H9 (cell line): ENCODE data around the gene CYB5R2. TPM values are rescaled to one million over a fixed set of nuclear protein-coding genes. Genes with fewer than 3 reads are reported as not detected.

Source experiments
- DNase-seq: peaks from one replicate; pipeline ENCODE4 v3.0.0-alpha.2; 2017
- H2AFZ ChIP-seq: one replicate; pipeline ENCODE4 v1.6.1; 2013; ENCODE audit warnings: mild to moderate bottlenecking, low read length, control low read depth, moderate library complexity
- H2AK5ac ChIP-seq: 2 replicates; pipeline ENCODE4 v1.6.1; 2013; ENCODE audit warnings: low read length, control low read depth, mixed read lengths; ENCODE audit not compliant: insufficient read length
- H2BK120ac ChIP-seq: one replicate; pipeline ENCODE4 v1.6.1; 2013; ENCODE audit warnings: low read depth, mild to moderate bottlenecking, low read length, control low read depth, inconsistent platforms; ENCODE audit not compliant: poor library complexity, severe bottlenecking
- H2BK12ac ChIP-seq: 2 replicates; pipeline ENCODE4 v1.6.1; 2013; ENCODE audit warnings: low read length, control low read depth, mixed read lengths, low read depth; ENCODE audit not compliant: insufficient read length
- H2BK15ac ChIP-seq: 2 replicates; pipeline ENCODE4 v1.6.1; 2013; ENCODE audit warnings: low read depth, low read length, control low read depth
- H2BK20ac ChIP-seq: one replicate; pipeline ENCODE4 v1.6.1; 2013; ENCODE audit warnings: low read depth, mild to moderate bottlenecking, low read length, control low read depth, inconsistent platforms; ENCODE audit not compliant: poor library complexity, severe bottlenecking
- H2BK5ac ChIP-seq: 2 replicates; pipeline ENCODE4 v1.6.1; 2013; ENCODE audit warnings: low read length, control low read depth, mixed read lengths; ENCODE audit not compliant: insufficient read length
- H3K14ac ChIP-seq: 2 replicates; pipeline ENCODE4 v1.6.1; 2013; ENCODE audit warnings: low read length, control low read depth; ENCODE audit not compliant: insufficient read depth
- H3K18ac ChIP-seq: 2 replicates; pipeline ENCODE4 v1.6.1; 2013; ENCODE audit warnings: low read depth, mild to moderate bottlenecking, mixed read lengths, low read length, control low read depth; ENCODE audit not compliant: insufficient read length
- H3K23ac ChIP-seq: 2 replicates; pipeline ENCODE4 v1.6.1; 2013; ENCODE audit warnings: low read length, control low read depth, mixed read lengths, low read depth; ENCODE audit not compliant: insufficient read length
- H3K23me2 ChIP-seq: 2 replicates; pipeline ENCODE4 v1.6.1; 2013; ENCODE audit warnings: low read depth, mild to moderate bottlenecking, mixed read lengths, low read length, control low read depth; ENCODE audit not compliant: insufficient read length, poor library complexity, severe bottlenecking
- H3K27ac ChIP-seq: 2 replicates; pipeline ENCODE4 v1.5.1; 2013; ENCODE audit warnings: low read length, control low read depth, mixed read lengths, low read depth; ENCODE audit not compliant: insufficient read length
- H3K27me3 ChIP-seq: 2 replicates; pipeline ENCODE4 v1.6.1; 2013; ENCODE audit warnings: low read length, control low read depth, inconsistent platforms; ENCODE audit not compliant: insufficient read depth
- H3K4ac ChIP-seq: 2 replicates; pipeline ENCODE4 v1.6.1; 2013; ENCODE audit warnings: low read depth, mild to moderate bottlenecking, control low read depth, inconsistent platforms, low read length, moderate library complexity
- H3K4me1 ChIP-seq: 2 replicates; pipeline ENCODE4 v1.6.1; 2013; ENCODE audit warnings: low read length, control low read depth, inconsistent platforms; ENCODE audit not compliant: insufficient read depth
- H3K4me2 ChIP-seq: 2 replicates; pipeline ENCODE4 v1.6.1; 2013; ENCODE audit warnings: low read length, control low read depth, mixed read lengths; ENCODE audit not compliant: insufficient read length, insufficient read depth
- H3K56ac ChIP-seq: 2 replicates; pipeline ENCODE4 v1.6.1; 2013; ENCODE audit warnings: low read depth, mild to moderate bottlenecking, mixed read lengths, low read length, control low read depth; ENCODE audit not compliant: insufficient read length
- H3K79me1 ChIP-seq: 2 replicates; pipeline ENCODE4 v1.6.1; 2013; ENCODE audit warnings: low read depth, mild to moderate bottlenecking, moderate library complexity, low read length, control low read depth, inconsistent platforms; ENCODE audit not compliant: insufficient read depth, poor library complexity, severe bottlenecking
- H3K79me2 ChIP-seq: 2 replicates; pipeline ENCODE4 v1.6.1; 2013; ENCODE audit warnings: low read length, control low read depth, inconsistent platforms; ENCODE audit not compliant: insufficient read depth
- H3K9ac ChIP-seq: 2 replicates; pipeline ENCODE4 v1.6.1; 2013; ENCODE audit warnings: low read length, control low read depth, mixed read lengths; ENCODE audit not compliant: insufficient read length; ENCODE audit errors: extremely low read depth
- H3K9me3 ChIP-seq: one replicate; pipeline ENCODE4 v1.6.1; 2013; ENCODE audit warnings: low read depth, low read length, inconsistent platforms; ENCODE audit not compliant: control insufficient read depth
- H3T11ph ChIP-seq: one replicate; pipeline ENCODE4 v1.6.1; 2013; ENCODE audit warnings: mild to moderate bottlenecking, low read length, control low read depth, inconsistent platforms
- H4K20me1 ChIP-seq: one replicate; pipeline ENCODE4 v1.6.1; 2013; ENCODE audit not compliant: control insufficient read depth, insufficient read length, insufficient read depth
- H4K5ac ChIP-seq: 2 replicates; pipeline ENCODE4 v1.6.1; 2013; ENCODE audit warnings: low read depth, mild to moderate bottlenecking, mixed read lengths, low read length, control low read depth; ENCODE audit not compliant: insufficient read length
- H4K8ac ChIP-seq: replicated peaks from 2 replicates; pipeline ENCODE4 v1.6.1; 2013; ENCODE audit warnings: low read length, control low read depth, mixed read lengths, low read depth; ENCODE audit not compliant: insufficient read length
- H4K91ac ChIP-seq: 2 replicates; pipeline ENCODE4 v1.6.1; 2013; ENCODE audit warnings: low read depth, mild to moderate bottlenecking, moderate library complexity, mixed read lengths, low read length, control low read depth; ENCODE audit not compliant: insufficient read length
- H3K27ac Mint-ChIP-seq, 3 experiments: 2 replicates in 2 of 3; 3 replicates in 1 of 3; pipeline ENCODE4 v1.8.0; 2020 to 2021; ENCODE audit warnings: mixed read lengths in 3 of 3, mild to moderate bottlenecking in 1 of 3, moderate library complexity in 1 of 3
- H3K27me3 Mint-ChIP-seq: 2 replicates; pipeline ENCODE4 v1.8.0; 2021; ENCODE audit warnings: low read depth, mild to moderate bottlenecking, moderate library complexity, mixed read lengths
- H3K36me3 Mint-ChIP-seq, 3 experiments: 2 replicates in 2 of 3; 3 replicates in 1 of 3; pipeline ENCODE4 v1.8.0; 2020 to 2021; ENCODE audit warnings: low read depth in 3 of 3, mixed read lengths in 3 of 3; ENCODE audit not compliant: insufficient read depth in 1 of 3
- H3K4me1 Mint-ChIP-seq, 2 experiments: 2 replicates each; pipeline ENCODE4 v1.8.0; 2020; ENCODE audit warnings: mixed read lengths in 2 of 2
- H3K4me3 Mint-ChIP-seq, 2 experiments: 2 replicates in 1 of 2; 3 replicates in 1 of 2; pipeline ENCODE4 v1.8.0; 2020 to 2021; ENCODE audit warnings: mild to moderate bottlenecking in 2 of 2, mixed read lengths in 2 of 2, moderate library complexity in 1 of 2
- H3K9me3 Mint-ChIP-seq, 2 experiments: 2 replicates in 1 of 2; 3 replicates in 1 of 2; pipeline ENCODE4 v1.8.0; 2020; ENCODE audit warnings: mild to moderate bottlenecking in 2 of 2, mixed read lengths in 2 of 2, moderate library complexity in 1 of 2
- CTCF ChIP-seq: fragments of 200-600 bp; sonication (generic); conservative IDR thresholded peaks from 3 replicates; pipeline ENCODE4 v1.8.0; 2021; ENCODE audit warnings: antibody characterized with exemption, mild to moderate bottlenecking
- WGBS: extraction: QIAGEN DNeasy Blood & Tissue Kit; methylation state at CpG from one replicate; pipeline ENCODE4 v1.1.7; 2013; ENCODE audit warnings: missing lambda C conversion rate, low lambda C conversion rate, mixed read lengths; ENCODE audit not compliant: insufficient read length; ENCODE audit errors: extremely low coverage; 5-methylcytosine and 5-hydroxymethylcytosine counted together
- total RNA-seq: library from RNA; stranded (reverse); gene quantifications from 2 replicates; pipeline ENCODE4 v1.2.1, GENCODE V29; 2021

Gene CYB5R2
- total RNA-seq, 1 experiment from 2014 or later: 44.5 TPM

GRCh38 chr11:7617032-7617431 lies 56.3 kb downstream of the CYB5R2 start:
- peak overlapping the region in 2 of 3 experiments; percentile 19 to 44; a peak in 1 of 7 replicates for H3K27ac Mint-ChIP-seq
- H3K9ac ChIP-seq: no peak overlapping the region
- no peak overlapping the region for H2BK5ac ChIP-seq
- DNase-seq: no peak
- no peak overlapping the region for H3K56ac ChIP-seq
- no peak for TF ChIP-seq CTCF
- H4K20me1 ChIP-seq: no peaks in the 10 kb centered on the region
- H3K79me2 ChIP-seq: no peaks in the 10 kb centered on the region
- H3T11ph ChIP-seq: no peak overlapping the region
- H3K23me2 ChIP-seq: no peaks in the 10 kb centered on the region
- no peak overlapping the region for H4K8ac ChIP-seq
- no peaks in the 10 kb centered on the region; a peak in 1 of 5 replicates for H3K9me3 Mint-ChIP-seq
- no peak overlapping the region for H3K14ac ChIP-seq
- no peaks in the 10 kb centered on the region for H3K9me3 ChIP-seq
- no CpG with 5 or more reads among the region's 8 CpGs for WGBS
- H4K91ac ChIP-seq: no peak overlapping the region
- H3K4me1 Mint-ChIP-seq: peaks cover 34 to 45% of the 10 kb centered on the region in 2 experiments
- no peak overlapping the region for H2BK15ac ChIP-seq
- H4K5ac ChIP-seq: no peak overlapping the region
- no peaks in the 10 kb centered on the region; the same call in 1 of the 2 replicates for H3K27me3 Mint-ChIP-seq
- no peak overlapping the region for H2AK5ac ChIP-seq
- H3K27me3 ChIP-seq: no peaks in the 10 kb centered on the region
- no peak overlapping the region for H2BK20ac ChIP-seq
- no peak overlapping the region for H3K23ac ChIP-seq
- peaks cover 15% of the 10 kb centered on the region; the same call in 1 of the 2 replicates for H3K4me1 ChIP-seq
- no peak overlapping the region for H2BK12ac ChIP-seq
- no peak overlapping the region for H3K4me3 Mint-ChIP-seq
- no peak overlapping the region for H2BK120ac ChIP-seq
- no peak overlapping the region for H3K4ac ChIP-seq
- H3K79me1 ChIP-seq: no peaks in the 10 kb centered on the region
- no peak overlapping the region for H2AFZ ChIP-seq
- no peak overlapping the region for H3K18ac ChIP-seq
- H3K27ac ChIP-seq: no peak overlapping the region
- no peak overlapping the region for H3K4me2 ChIP-seq
- H3K36me3 Mint-ChIP-seq: peaks cover 0 to 8% (median 0%) of the 10 kb centered on the region in 3 experiments; a peak in 1 of 7 replicates

Other genes with a start within 250 kb of the CYB5R2 start
- gene OLFML1, start 188.0 kb downstream of the CYB5R2 start, total RNA-seq: not detected in 2 replicates
- gene PPFIBP2, start 159.5 kb downstream of the CYB5R2 start, total RNA-seq: 4.3 and 8.3 TPM in 2 replicates
- gene OVCH2, start 33.0 kb upstream of the CYB5R2 start, total RNA-seq: 0.44 and 0.46 TPM in 2 replicates
- gene OR5P2, start 123.4 kb upstream of the CYB5R2 start, total RNA-seq: not detected in 2 replicates
- gene OR5P3, start 157.3 kb upstream of the CYB5R2 start, total RNA-seq: not detected in 2 replicates